Stimulated activated CD4-positive, alpha-beta T cell treated with anti-CD3 and anti-CD28 coated beads, Interleukin-4, amount 100 ng/mL, for 4 hours (primary cell): ENCODE measurements around the gene ALDH4A1.
"Not testable (repeated sequence)": the region's sequence is repeated elsewhere in the genome, so short reads cannot be mapped to it uniquely, and the experiment has no call there.

Experiments used
- DNase-seq, 2 experiments: peaks; one replicate each; pipeline ENCODE4 v3.0.0-alpha.2; 2020

ALDH4A1 gene

GRCh38 chr1:18832319-18832718 is 70.0 kb downstream of the ALDH4A1 start:
- DNase-seq: not testable (repeated sequence)

DNA sequence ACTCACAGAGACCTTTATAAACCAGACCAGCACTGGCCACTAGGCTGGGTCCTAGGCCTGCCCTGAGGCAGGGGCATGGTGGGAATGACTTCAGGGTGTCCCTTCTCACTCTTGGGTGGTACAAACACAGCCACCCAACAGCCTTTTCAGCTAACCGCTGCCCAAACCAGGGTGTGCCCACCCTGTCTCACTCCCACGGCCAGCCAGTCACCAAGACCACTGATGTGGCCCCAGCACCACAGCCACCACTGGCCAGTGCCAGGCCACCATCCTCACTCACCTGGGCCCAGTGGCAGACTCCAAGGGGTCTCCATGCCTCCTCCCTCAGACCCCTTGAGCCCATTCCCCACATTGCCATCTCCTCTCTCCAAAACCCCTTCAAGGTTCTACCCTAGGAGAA is 70.7 kb downstream of the ALDH4A1 start:
- DNase-seq: no peak

GRCh38 chr1:18830596-18830995 is 71.8 kb downstream of the ALDH4A1 start:
- DNase-seq: no peak

DNA sequence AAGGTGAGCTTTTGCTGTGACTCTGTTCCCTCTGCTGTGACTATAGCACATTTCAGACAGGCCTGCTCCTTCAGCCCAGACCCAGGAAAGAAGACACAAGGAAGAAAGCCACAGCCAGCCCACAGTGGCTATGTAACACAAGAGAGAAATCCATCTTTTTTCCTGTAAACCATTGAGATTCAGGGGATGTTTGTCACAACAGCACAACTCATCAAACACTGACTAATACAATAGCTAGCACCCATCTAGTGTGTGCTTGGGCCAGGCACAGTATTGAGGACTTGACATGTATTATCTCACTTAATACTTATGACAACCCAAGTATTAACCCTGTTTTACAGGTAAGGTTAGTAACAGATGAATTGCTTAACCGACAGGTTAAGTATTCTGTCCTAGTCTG is 72.7 kb downstream of the ALDH4A1 start:
- DNase-seq: no peak

DNA sequence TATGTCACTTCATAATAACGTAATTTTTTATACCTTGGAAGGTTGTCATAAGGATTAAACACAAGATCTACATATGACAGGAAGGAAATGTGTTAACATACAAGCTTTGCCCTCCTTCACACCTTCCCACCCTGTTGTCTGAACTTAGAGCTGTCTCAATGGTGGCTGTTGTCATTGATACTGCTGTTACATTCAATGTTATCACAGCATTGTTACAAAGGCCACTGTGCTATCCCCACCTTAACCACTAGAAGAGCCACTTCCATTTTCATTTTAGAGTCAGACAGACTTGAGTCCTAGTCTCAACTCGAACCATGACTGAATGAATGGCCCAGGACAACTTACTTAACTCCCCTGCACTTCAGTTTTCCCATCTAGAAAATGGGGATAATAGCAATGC is 74.1 kb downstream of the ALDH4A1 start:
- DNase-seq: no peak

GRCh38 chr1:18823438-18823837 is 78.9 kb downstream of the ALDH4A1 start:
- DNase-seq: no peak
